Gastroesophageal sphincter (tissue), 3 donors: ENCODE data around the gene ANKRD18B.

ENCODE experiments used
- EP300 ChIP-seq: sonication (generic); formaldehyde crosslinking; IDR thresholded peaks from one replicate; pipeline ENCODE4 v1.6.1; 2017; ENCODE audit warnings: antibody characterized with exemption, mild to moderate bottlenecking
- POLR2A ChIP-seq, 2 donors: fragments of 450-650 bp; IDR thresholded peaks; one replicate each; pipeline ENCODE4 v1.6.1; 2017; ENCODE audit warnings: antibody characterized with exemption in 2 of 2, mild to moderate bottlenecking in 2 of 2, moderate library complexity in 1 of 2
- POLR2AphosphoS5 ChIP-seq: sonication (generic); formaldehyde crosslinking; IDR thresholded peaks from one replicate; pipeline ENCODE4 v1.6.1; 2017; ENCODE audit warnings: antibody characterized with exemption
- TF ChIP-seq, protein P1 (sequence below), 4 experiments: fragments of 200-600 bp in 2 of 4; fragments of 450-650 bp in 2 of 4; sonication (generic) in 1 of 4; IDR thresholded peaks; one replicate each; pipeline ENCODE4 v1.5.1; 2017 to 2019; ENCODE audit warnings: antibody characterized with exemption in 4 of 4, mild to moderate bottlenecking in 2 of 4, moderate library complexity in 2 of 4

DNA sequence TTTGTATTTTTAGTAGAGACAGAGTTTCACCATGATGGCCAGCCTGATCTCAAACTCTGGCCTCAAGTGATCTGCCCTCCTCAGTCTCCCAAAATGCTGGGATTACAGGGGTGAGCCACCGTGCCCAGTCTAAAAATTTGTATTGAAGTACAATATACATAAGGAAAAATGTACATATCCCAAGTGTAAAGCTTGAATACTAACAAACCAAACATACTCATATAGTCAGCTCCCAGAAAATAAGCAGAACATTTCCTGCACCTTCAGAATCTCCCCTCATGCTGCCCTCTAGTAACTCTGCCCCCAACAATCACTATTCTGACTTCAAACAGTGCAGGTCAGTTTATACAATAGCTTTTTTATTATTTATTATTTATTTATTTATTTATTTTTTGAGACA is 48.7 kb upstream of the ANKRD18B start:
- TF ChIP-seq, protein P1, sequence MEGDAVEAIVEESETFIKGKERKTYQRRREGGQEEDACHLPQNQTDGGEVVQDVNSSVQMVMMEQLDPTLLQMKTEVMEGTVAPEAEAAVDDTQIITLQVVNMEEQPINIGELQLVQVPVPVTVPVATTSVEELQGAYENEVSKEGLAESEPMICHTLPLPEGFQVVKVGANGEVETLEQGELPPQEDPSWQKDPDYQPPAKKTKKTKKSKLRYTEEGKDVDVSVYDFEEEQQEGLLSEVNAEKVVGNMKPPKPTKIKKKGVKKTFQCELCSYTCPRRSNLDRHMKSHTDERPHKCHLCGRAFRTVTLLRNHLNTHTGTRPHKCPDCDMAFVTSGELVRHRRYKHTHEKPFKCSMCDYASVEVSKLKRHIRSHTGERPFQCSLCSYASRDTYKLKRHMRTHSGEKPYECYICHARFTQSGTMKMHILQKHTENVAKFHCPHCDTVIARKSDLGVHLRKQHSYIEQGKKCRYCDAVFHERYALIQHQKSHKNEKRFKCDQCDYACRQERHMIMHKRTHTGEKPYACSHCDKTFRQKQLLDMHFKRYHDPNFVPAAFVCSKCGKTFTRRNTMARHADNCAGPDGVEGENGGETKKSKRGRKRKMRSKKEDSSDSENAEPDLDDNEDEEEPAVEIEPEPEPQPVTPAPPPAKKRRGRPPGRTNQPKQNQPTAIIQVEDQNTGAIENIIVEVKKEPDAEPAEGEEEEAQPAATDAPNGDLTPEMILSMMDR (IDR thresholded peaks at IDR 0.05) = no peak
- no peak for TF ChIP-seq EP300
- no peak for TF ChIP-seq POLR2AphosphoS5
- no peak for TF ChIP-seq POLR2A (IDR thresholded peaks at IDR 0.05)
